HG02885 (cell line): Measurements from ENCODE around the gene SERPINA3.
"Not testable (repeated sequence)": the region's sequence is repeated elsewhere in the genome, so short reads cannot be mapped to it uniquely, and the experiment has no call there.

Experiments
- ATAC-seq: cut with Tn5 transposase; IDR thresholded peaks from one replicate; pipeline ENCODE4 v1.9.1; 2021; ENCODE audit warnings: mild to moderate bottlenecking; ENCODE audit not compliant: unreplicated experiment, poor library complexity

SERPINA3 gene

DNA sequence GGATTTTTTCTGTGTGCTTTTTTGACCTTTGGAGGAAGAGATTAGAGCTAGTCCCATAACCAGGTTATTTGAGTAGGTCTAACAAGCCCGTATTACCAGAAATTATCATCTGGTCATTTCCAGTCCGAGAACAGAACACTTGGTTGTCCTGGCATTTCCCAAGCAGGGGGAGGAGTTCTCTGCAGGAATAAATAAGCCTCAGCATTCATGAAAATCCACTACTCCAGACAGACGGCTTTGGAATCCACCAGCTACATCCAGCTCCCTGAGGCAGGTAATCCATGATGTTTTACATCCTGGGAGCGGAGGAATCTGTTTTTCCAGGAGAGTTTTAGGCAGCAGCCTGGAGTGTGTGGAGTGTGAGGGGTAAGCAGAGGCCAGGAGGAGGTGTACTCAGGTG lies at the start of gene SERPINA3:
SERPINA3 (plus strand) TSS at position 218 of the 400 bp plus-strand sequence. CDS start 2,051 bp downstream, outside the sequence.
- no peak for ATAC-seq

GRCh38 chr14:94562941-94563883 lies 49.0 kb upstream of the SERPINA3 start:
- ATAC-seq: no peak

GRCh38 chr14:94564381-94564780 lies 47.8 kb upstream of the SERPINA3 start:
- no peak for ATAC-seq

- ATAC-seq: no peak
These were observed 44.0 kb upstream of the SERPINA3 start for GRCh38 chr14:94568186-94568585.

GRCh38 chr14:94569381-94570001 lies 42.7 kb upstream of the SERPINA3 start:
- no peak for ATAC-seq

DNA sequence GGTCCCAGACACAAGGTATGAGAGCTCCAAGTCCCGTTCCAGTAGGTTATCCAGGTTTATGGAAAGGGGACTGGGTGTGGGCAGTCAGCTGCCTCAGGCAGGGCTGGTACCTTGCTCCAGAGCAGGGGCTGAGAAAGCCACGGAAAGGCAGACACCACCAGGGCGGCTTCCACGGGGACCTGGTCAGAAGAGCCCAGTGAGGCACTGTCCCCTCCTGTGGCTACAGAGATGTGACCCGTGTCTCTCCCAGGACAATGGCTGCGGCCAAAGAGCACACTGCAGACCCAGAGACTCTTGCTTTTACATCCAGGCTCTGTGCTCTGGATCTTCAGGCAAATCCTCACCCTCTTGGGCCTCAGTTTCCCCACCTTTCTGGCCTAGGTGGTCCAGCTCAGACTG lies 42.2 kb upstream of the SERPINA3 start:
- ATAC-seq: no peak

DNA sequence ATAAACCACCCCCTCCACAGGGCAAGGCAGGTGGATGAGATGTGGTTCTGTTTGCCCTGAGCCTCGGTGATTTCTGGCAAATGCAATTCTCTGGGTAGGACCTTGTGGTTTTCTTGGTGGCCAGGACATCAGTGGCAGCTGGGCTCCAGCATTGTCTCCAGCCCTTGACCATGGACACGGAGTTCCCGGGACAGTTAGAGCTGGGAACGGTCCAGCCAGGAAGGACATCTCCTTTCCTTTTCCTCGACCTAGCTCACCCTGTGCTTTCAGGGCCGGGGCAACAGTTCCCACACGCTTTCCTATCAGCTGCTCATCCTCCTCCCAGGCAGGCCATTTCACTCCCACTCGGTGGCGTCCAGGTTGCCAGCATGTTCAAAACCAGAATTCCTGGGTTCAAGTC lies 41.8 kb upstream of the SERPINA3 start:
- no peak for ATAC-seq

DNA sequence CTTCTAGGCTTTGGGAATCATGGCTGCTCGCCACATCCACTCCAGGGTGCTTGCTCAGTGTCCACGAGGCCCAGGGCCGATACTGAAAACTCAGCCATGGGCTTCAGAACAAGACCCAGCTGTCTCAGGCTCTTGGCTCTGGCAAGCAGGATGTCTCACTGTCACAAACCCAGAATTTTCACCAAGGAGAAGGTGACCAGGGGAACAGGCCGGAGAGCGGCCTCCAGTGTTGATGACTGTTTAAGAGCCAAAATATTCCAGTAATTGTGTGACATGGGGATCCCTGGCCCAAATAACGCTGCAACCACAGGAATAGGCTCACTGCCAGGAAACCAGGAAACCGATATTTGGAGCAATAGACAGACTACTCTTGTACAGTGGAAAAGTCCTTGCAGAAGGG lies 40.8 kb upstream of the SERPINA3 start:
- no peak for ATAC-seq

- ATAC-seq: no peak
These were observed 40.2 kb upstream of the SERPINA3 start for GRCh38 chr14:94571950-94572349.

GRCh38 chr14:94572637-94573303 lies 39.4 kb upstream of the SERPINA3 start:
- no peak for ATAC-seq

- no peak for ATAC-seq
These were observed 38.5 kb upstream of the SERPINA3 start for GRCh38 chr14:94573475-94574277.

DNA sequence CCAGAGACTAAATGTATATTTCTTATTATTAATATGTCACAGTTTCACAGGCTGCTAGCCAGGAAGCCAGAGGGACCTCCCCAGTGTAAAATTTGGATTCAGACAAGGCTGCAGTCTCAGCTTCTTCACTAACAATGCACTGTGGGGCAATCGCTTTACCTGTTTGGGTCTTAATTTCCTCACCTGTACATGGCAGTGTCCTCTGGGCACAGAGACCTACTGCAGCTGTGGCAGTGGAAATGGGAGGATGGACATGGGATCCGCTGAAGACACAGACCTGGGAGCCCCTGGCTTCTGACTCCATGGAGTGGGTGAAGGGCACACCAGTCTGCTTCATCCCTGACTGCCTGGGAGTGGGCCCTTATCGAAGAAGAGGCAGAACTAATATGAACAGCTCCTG lies 37.9 kb upstream of the SERPINA3 start:
- ATAC-seq: no peak

DNA sequence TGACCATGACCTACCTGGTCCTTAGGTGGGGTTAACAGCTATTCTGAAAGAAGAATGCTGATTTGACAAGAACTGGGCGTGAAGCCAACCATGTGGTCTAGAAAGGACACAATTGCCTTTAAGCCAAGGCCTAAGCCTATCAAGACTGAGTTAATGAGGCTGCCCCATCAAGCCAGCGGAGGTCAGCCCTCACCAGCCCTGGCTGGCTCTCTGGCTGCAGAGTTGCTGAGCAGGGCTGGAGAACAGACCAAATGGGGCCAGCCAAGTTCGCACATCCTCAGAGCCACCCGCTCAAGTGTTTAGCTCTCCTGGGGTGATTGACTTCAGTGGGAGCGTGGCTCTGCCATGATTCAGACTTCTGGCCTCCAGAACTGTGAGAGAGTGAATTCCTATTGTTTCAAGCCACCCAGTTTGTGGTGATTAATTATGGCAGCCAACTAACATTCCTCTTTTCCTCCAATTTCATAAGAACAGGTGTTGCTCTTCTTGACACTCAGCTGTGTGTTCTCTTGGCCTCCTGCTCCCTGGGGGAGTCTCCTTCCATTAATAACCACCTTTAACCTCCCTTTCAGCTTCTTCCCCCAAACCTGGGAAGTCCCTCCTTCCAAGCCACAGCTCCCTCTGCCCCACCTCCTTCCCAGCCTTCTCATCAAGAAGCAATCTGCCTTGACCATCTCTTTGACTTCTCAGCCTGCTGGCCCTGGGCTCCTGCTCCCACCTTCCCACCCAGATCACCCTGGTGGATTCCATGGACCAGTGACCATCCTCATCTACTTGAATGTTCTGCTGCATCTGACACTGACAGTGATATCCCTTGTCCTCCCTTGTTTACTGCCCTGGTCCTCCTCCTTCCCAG lies 36.2 kb upstream of the SERPINA3 start:
- no peak for ATAC-seq

DNA sequence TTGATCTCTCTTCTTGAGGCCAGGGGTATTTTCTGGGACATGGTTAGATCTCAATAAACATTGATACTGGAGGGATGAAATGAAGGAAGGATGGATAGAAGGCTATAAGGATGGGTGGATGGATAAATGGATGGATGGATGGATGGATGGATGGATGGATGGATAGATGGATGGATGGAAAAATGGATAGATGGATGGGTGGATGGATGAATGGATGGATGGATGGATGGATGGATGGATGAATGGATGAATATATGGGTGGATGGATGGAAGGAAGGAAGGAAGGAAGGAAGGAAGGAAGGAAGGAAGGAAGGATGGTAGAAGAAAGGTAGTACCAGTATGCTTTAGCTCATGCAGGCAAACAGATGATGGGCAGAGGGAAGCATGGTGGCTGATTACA lies 34.7 kb upstream of the SERPINA3 start:
- not testable (repeated sequence) for ATAC-seq

GRCh38 chr14:94578712-94579111 lies 33.5 kb upstream of the SERPINA3 start:
- ATAC-seq: no peak

DNA sequence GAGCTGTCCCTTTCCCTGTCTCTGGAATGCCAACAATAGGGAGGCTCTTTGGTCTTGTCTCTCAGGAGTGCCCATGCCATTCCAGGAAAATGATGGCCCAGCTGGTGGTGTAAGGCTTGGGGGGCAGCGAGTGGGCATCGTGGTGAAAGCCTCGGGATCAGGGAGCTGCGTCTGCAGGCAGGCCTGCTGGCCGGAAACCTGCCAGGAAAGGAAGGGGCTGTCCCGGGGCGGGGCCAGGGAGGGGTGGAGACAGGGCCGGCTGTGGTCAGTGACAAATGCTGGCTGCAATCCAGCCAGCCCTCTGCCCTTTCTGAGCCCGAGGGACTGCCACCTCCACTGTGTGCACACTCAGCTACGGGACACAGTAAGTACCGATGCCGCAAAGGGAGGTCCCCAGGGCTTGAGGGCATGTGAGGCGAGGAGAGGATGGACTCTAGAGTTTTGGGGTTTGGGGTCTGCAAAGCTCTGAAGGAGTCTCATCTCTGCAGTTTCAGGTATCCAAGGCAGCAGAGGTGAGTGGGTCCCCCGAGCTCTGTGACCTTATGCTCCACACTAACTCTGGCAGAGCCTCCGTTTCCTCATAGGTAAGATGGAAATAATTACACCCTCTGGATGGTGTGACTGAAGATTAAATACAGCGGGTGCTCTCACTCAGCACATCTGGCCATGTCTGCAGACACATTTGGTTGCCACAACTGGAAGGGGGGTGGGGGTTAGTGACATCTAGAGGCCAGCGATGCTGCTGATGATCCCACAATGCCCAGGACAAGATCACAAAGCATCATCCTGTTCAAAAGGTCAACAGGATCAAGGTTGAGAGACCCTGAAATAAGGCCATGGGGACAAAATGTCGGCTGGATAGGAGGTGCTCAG lies 30.8 kb upstream of the SERPINA3 start, which contains the start of gene SERPINA5:
SERPINA5 (plus strand) TSS at position 300 of the 873 bp plus-strand sequence. CDS start 5,937 bp downstream, outside the sequence.
- ATAC-seq: no peak

- no peak for ATAC-seq
These were observed 29.9 kb upstream of the SERPINA3 start for GRCh38 chr14:94582199-94582750.

DNA sequence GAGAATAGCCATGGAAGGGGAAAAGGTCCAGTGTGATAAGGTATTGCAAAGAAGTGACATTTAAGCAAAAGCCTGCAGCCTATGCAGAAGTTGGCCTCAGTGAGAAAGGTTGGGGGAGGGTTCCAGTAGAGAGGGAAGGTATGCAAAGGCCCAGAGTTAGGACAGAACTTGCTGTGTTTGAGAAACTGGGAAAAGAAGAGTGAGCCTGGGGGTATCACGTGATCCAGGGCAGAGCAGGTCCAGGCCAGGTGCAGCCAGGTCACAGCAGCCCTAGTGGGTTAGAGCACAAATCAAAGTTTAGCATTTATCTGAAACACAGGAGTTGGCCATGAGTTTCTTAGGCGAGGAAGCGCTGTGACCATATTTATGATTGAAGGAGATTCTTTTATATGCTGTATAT lies 29.3 kb upstream of the SERPINA3 start:
- ATAC-seq: no peak
